IMR-90 (cell line): Measurements from ENCODE around the gene ZNF407. TPM values are rescaled to one million over a fixed set of nuclear protein-coding genes. Genes with fewer than 3 reads are reported as not detected.

Source experiments
- ATAC-seq: fragments of 200-7000 bp; cut with Tn5 transposase; 2 replicates; pipeline ENCODE4 v1.9.1; 2020; ENCODE audit warnings: low read depth, mild to moderate bottlenecking, moderate library complexity
- BruUV-seq: library from RNA; stranded (reverse); fragments of 400-500 nt; replicated peaks from 2 replicates; lab custom pipeline; 2021; lab: Mats Ljungman, UMichigan
- CTCF ChIA-PET: fragments of 300-600 bp; formaldehyde crosslinking; extraction: SDS; loops from one replicate; lab custom pipeline; 2021; ENCODE audit warnings: antibody characterized with exemption; lab: Yijun Ruan, JAX
- POLR2A ChIA-PET: fragments of 300-600 bp; sonication (Branson Sonifier 250); formaldehyde crosslinking; loops from one replicate; lab custom pipeline; 2022; ENCODE audit warnings: antibody characterized with exemption; ENCODE audit not compliant: unreplicated experiment; lab: Charles Lee
- DNase-seq: peaks from one replicate; pipeline ENCODE4 v3.0.0; 2013
- H2AFZ ChIP-seq: replicated peaks from 2 replicates; pipeline ENCODE3; 2013; ENCODE audit warnings: low read length, mild to moderate bottlenecking; ENCODE audit not compliant: poor library complexity
- H2AK5ac ChIP-seq: 2 replicates; pipeline ENCODE4 v1.6.1; 2013; ENCODE audit warnings: low read depth, low read length, inconsistent platforms
- H2AK9ac ChIP-seq: replicated peaks from 2 replicates; pipeline ENCODE3; 2013; ENCODE audit warnings: mild to moderate bottlenecking, low read depth, low read length, moderate library complexity; ENCODE audit not compliant: poor library complexity
- H2BK120ac ChIP-seq: 2 replicates; pipeline ENCODE4 v1.6.1; 2013; ENCODE audit warnings: low read depth, low read length, inconsistent platforms
- H2BK15ac ChIP-seq: 3 replicates; pipeline ENCODE4 v1.6.1; 2013; ENCODE audit warnings: low read depth, low read length, inconsistent platforms
- H2BK20ac ChIP-seq: 2 replicates; pipeline ENCODE4 v1.6.1; 2013; ENCODE audit warnings: low read depth, mild to moderate bottlenecking, inconsistent platforms, low read length, moderate library complexity
- H2BK5ac ChIP-seq: 2 replicates; pipeline ENCODE4 v1.6.1; 2013; ENCODE audit warnings: mild to moderate bottlenecking, low read depth, low read length, inconsistent platforms; ENCODE audit not compliant: poor library complexity, severe bottlenecking
- H3K14ac ChIP-seq: replicated peaks from 2 replicates; pipeline ENCODE4 v1.6.1; 2013; ENCODE audit warnings: low read depth, low read length, inconsistent platforms
- H3K18ac ChIP-seq: 2 replicates; pipeline ENCODE4 v1.6.1; 2013; ENCODE audit warnings: low read depth, low read length, control low read depth
- H3K23ac ChIP-seq: 2 replicates; pipeline ENCODE4 v1.6.1; 2013; ENCODE audit warnings: low read depth, low read length, inconsistent platforms
- H3K27ac ChIP-seq: 2 replicates; pipeline ENCODE4 v1.5.1; 2013; ENCODE audit warnings: mild to moderate bottlenecking, control low read depth, low read length; ENCODE audit not compliant: insufficient read depth
- H3K27me3 ChIP-seq: 2 replicates; pipeline ENCODE4 v1.6.1; 2013; ENCODE audit warnings: low read length; ENCODE audit not compliant: control insufficient read depth, insufficient read depth
- H3K36me3 ChIP-seq: 2 replicates; pipeline ENCODE4 v1.6.1; 2013; ENCODE audit warnings: low read length, mixed read lengths; ENCODE audit not compliant: control insufficient read depth, insufficient read depth
- H3K4ac ChIP-seq: 2 replicates; pipeline ENCODE4 v1.6.1; 2013; ENCODE audit warnings: low read depth, low read length, inconsistent platforms
- H3K4me1 ChIP-seq: 2 replicates; pipeline ENCODE4 v1.6.1; 2013; ENCODE audit warnings: low read length, mixed read lengths; ENCODE audit not compliant: control insufficient read depth, insufficient read depth
- H3K4me2 ChIP-seq: 2 replicates; pipeline ENCODE4 v1.6.1; 2013; ENCODE audit warnings: low read depth, mild to moderate bottlenecking, control low read depth, low read length, moderate library complexity
- H3K4me3 ChIP-seq: 2 replicates; pipeline ENCODE4 v1.5.1; 2013; ENCODE audit warnings: low read depth, mild to moderate bottlenecking, control low read depth, low read length, moderate library complexity; ENCODE audit not compliant: insufficient read depth
- H3K56ac ChIP-seq: 2 replicates; pipeline ENCODE4 v1.6.1; 2013; ENCODE audit warnings: low read length, inconsistent platforms; ENCODE audit not compliant: insufficient read depth; ENCODE audit errors: extremely low read depth
- H3K79me1 ChIP-seq, 2 experiments: 2 replicates each; pipeline ENCODE4 v1.6.1; 2013; ENCODE audit warnings: low read length in 2 of 2, inconsistent platforms in 1 of 2, low read depth in 1 of 2
- H3K9ac ChIP-seq: 2 replicates; pipeline ENCODE4 v1.6.1; 2013; ENCODE audit warnings: low read depth, low read length, control low read depth
- H3K9me1 ChIP-seq: 2 replicates; pipeline ENCODE4 v1.6.1; 2013; ENCODE audit warnings: low read length, inconsistent platforms; ENCODE audit not compliant: insufficient read depth
- H3K9me3 ChIP-seq: 2 replicates; pipeline ENCODE4 v1.6.1; 2013; ENCODE audit warnings: low read length; ENCODE audit not compliant: control insufficient read depth, insufficient read depth
- H4K20me1 ChIP-seq: 2 replicates; pipeline ENCODE4 v1.6.1; 2013; ENCODE audit warnings: low read length, inconsistent platforms; ENCODE audit not compliant: insufficient read depth
- H4K5ac ChIP-seq: 2 replicates; pipeline ENCODE4 v1.6.1; 2013; ENCODE audit warnings: mild to moderate bottlenecking, low read depth, low read length, control low read depth
- H4K8ac ChIP-seq, 2 experiments: 2 replicates each; pipeline ENCODE4 v1.6.1; 2013; ENCODE audit warnings: low read depth in 2 of 2, low read length in 2 of 2, control low read depth in 1 of 2, inconsistent platforms in 1 of 2
- H4K91ac ChIP-seq: 2 replicates; pipeline ENCODE4 v1.6.1; 2013; ENCODE audit warnings: low read depth, low read length, inconsistent platforms; ENCODE audit not compliant: insufficient read depth
- BHLHE40 ChIP-seq: fragments of 150-350 bp; IDR thresholded peaks from 2 replicates; pipeline ENCODE4 v1.6.1; 2016; ENCODE audit warnings: mild to moderate bottlenecking, low read depth, low read length
- FOS ChIP-seq: fragments of 150-350 bp; IDR thresholded peaks from 2 replicates; pipeline ENCODE4 v1.6.1; 2016; ENCODE audit warnings: low read depth, low read length
- POLR2A ChIP-seq: IDR thresholded peaks from 2 replicates; pipeline ENCODE4 v1.6.1; 2012; ENCODE audit warnings: mild to moderate bottlenecking, low read depth, low read length
- RFX5 ChIP-seq: IDR thresholded peaks from 2 replicates; pipeline ENCODE4 v1.8.0; 2012; ENCODE audit warnings: low read depth, mild to moderate bottlenecking, low read length, moderate library complexity
- SMC3 ChIP-seq: fragments of 150-350 bp; IDR thresholded peaks from 2 replicates; pipeline ENCODE4 v1.6.1; 2016; ENCODE audit warnings: low read depth, mild to moderate bottlenecking, antibody characterized with exemption, low read length, moderate library complexity
- WGBS, 2 experiments: methylation state at CpG; one replicate each; pipeline versions ENCODE4 v1.1.5 to v1.1.7; 2013; ENCODE audit warnings: missing lambda C conversion rate in 2 of 2; ENCODE audit not compliant: insufficient read length in 1 of 2; ENCODE audit errors: extremely low coverage in 2 of 2; 5-methylcytosine and 5-hydroxymethylcytosine counted together
- dilution Hi-C: fragments of 300-500 bp; cut with HindIII; formaldehyde crosslinking; loops from one replicate; pipeline ENCODE4 v1.14.3; 2018; ENCODE audit warnings: low sequenced_read_pairs; ENCODE audit not compliant: unreplicated experiment
- in situ Hi-C: fragments of 300-500 bp; cut with MboI; formaldehyde crosslinking; loops from 3 replicates; pipeline ENCODE4 v1.14.3; 2019; ENCODE audit warnings: low sequenced_read_pairs, inconsistent platforms, mixed read lengths
- intact Hi-C: fragments of 100-400 bp; cut with micrococcal nuclease; formaldehyde crosslinking; loops from 2 replicates; pipeline ENCODE4 v1.10.0; 2022
- polyA plus RNA-seq, 3 experiments: library from polyadenylated mRNA; depleted of rRNA; stranded (reverse); fragments of >200 nt; gene quantifications; 2 replicates each; pipeline ENCODE4 v1.2.3, GENCODE V29; 2012; ENCODE audit warnings: low replicate concordance in 1 of 3
- total RNA-seq: library from RNA; depleted of rRNA; stranded (reverse); fragments of >200 nt; gene quantifications from 2 replicates; pipeline ENCODE4 v1.2.3, GENCODE V29; 2012
- TF ChIP-seq, protein P1 (sequence below): conservative IDR thresholded peaks from 2 replicates; pipeline ENCODE4 v1.5.1; 2012; ENCODE audit warnings: mild to moderate bottlenecking, low read depth, low read length, improper control_type of control experiment

Gene ZNF407
- total and polyA plus RNA-seq, 2 of the 4 experiments (the other 2 are of a cell fraction) = 3.1 to 20.1 TPM

DNA sequence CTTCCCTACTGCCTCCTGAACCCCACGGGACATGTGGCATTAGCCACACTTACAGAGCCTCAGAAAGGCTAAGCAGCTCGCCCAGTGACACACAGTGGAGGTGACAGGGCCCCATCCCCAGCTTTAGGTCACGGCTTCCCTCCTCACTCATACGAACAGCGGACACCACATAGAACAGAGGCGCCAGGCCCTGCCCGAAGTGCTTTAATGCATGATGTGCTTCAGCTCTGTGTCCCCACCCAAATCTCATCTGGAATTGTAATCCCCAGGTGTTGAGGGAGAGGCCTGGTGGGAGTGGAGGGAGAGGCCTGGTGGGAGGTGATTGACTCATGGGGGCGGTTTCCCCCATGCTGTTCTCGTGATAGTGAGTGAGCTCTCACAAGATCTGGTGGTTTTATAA is 476.0 kb downstream of the ZNF407 start:
- no peak overlapping the region for H4K5ac ChIP-seq
- H4K20me1 ChIP-seq = no peaks in the 10 kb centered on the region
- POLR2A ChIA-PET = no interaction called here
- H3K27ac ChIP-seq = no peak overlapping the region
- no peak overlapping the region for H3K9ac ChIP-seq
- TF ChIP-seq BHLHE40 = no peak
- TF ChIP-seq, protein P1, sequence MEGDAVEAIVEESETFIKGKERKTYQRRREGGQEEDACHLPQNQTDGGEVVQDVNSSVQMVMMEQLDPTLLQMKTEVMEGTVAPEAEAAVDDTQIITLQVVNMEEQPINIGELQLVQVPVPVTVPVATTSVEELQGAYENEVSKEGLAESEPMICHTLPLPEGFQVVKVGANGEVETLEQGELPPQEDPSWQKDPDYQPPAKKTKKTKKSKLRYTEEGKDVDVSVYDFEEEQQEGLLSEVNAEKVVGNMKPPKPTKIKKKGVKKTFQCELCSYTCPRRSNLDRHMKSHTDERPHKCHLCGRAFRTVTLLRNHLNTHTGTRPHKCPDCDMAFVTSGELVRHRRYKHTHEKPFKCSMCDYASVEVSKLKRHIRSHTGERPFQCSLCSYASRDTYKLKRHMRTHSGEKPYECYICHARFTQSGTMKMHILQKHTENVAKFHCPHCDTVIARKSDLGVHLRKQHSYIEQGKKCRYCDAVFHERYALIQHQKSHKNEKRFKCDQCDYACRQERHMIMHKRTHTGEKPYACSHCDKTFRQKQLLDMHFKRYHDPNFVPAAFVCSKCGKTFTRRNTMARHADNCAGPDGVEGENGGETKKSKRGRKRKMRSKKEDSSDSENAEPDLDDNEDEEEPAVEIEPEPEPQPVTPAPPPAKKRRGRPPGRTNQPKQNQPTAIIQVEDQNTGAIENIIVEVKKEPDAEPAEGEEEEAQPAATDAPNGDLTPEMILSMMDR = no peak
- no peak for TF ChIP-seq SMC3
- TF ChIP-seq POLR2A = no peak
- TF ChIP-seq RFX5 = no peak
- no peak for TF ChIP-seq FOS
- H3K23ac ChIP-seq = no peak overlapping the region
- no peak overlapping the region for H3K56ac ChIP-seq
- no peak overlapping the region for H3K4me2 ChIP-seq
- no peak overlapping the region for H2BK120ac ChIP-seq
- intact Hi-C loops = no loop called here
- no peaks in the 10 kb centered on the region for H3K36me3 ChIP-seq
- H3K4ac ChIP-seq = no peak overlapping the region
- peaks cover 10% of the 10 kb centered on the region for H3K9me3 ChIP-seq
- H3K4me3 ChIP-seq = no peak overlapping the region
- CTCF ChIA-PET = no interaction called here
- no peak overlapping the region for H2AFZ ChIP-seq
- no peak overlapping the region for H3K18ac ChIP-seq
- ATAC-seq (no peak), DNase-seq (no peak)
- H4K91ac ChIP-seq = no peak overlapping the region
- H3K27me3 ChIP-seq = no peaks in the 10 kb centered on the region
- H4K8ac ChIP-seq = no peak overlapping the region
- H2BK15ac ChIP-seq = no peak overlapping the region
- in situ Hi-C loops = no loop called here
- H2AK9ac ChIP-seq = no peak overlapping the region
- H2AK5ac ChIP-seq = peak overlapping the region; percentile 28; the same call in 1 of the 2 replicates
- H3K9me1 ChIP-seq = peaks cover 16% of the 10 kb centered on the region
- H3K79me1 ChIP-seq = no peaks in the 10 kb centered on the region
- no TSS peak for BruUV-seq
- H3K14ac ChIP-seq = no peak overlapping the region
- no CpG with 5 or more reads among the region's 9 CpGs for WGBS, 2 experiments
- dilution Hi-C loops = no loop called here
- H3K4me1 ChIP-seq = peaks cover 8% of the 10 kb centered on the region
- H2BK5ac ChIP-seq = no peak overlapping the region
- no peak overlapping the region for H2BK20ac ChIP-seq
